IMR-90 (cell line): ENCODE data around the gene NMUR2.

Experiments used
- FOS ChIP-seq: fragments of 150-350 bp; IDR thresholded peaks from 2 replicates; pipeline ENCODE4 v1.6.1; 2016; ENCODE audit warnings: low read depth, low read length
- MAZ ChIP-seq: IDR thresholded peaks from 2 replicates; pipeline ENCODE4 v1.6.1; 2012; ENCODE audit warnings: low read depth, mild to moderate bottlenecking, low read length, improper control_type of control experiment, moderate library complexity, borderline replicate concordance
- POLR2A ChIP-seq: IDR thresholded peaks from 2 replicates; pipeline ENCODE4 v1.6.1; 2012; ENCODE audit warnings: mild to moderate bottlenecking, low read depth, low read length
- TF ChIP-seq, protein P1 (sequence below): fragments of 150-350 bp; IDR thresholded peaks from 2 replicates; pipeline ENCODE4 v1.6.1; 2017; ENCODE audit warnings: mild to moderate bottlenecking, antibody characterized with exemption, low read length, low read depth
- TF ChIP-seq, protein P2 (sequence below): conservative IDR thresholded peaks from 2 replicates; pipeline ENCODE4 v1.5.1; 2012; ENCODE audit warnings: mild to moderate bottlenecking, low read depth, low read length, improper control_type of control experiment

DNA sequence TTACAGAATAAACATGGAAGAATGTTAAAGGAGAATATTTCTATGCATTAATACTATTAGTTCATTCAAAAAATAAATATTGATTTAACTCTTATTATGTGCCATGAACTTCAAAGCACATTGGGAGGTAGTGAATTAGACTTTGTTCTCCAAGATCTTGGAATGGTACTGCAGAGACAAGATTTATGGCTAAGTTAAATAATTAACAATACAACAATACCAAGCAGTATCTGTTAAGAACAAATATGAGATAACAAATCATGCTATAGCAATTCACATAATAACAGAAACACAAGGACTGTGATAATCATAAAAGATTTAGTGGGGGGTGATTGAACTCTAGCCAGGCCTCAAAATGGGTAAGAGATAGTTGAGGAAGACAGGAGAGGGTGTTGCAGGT, 11.6 kb downstream of the NMUR2 start:
- TF ChIP-seq, protein P1, sequence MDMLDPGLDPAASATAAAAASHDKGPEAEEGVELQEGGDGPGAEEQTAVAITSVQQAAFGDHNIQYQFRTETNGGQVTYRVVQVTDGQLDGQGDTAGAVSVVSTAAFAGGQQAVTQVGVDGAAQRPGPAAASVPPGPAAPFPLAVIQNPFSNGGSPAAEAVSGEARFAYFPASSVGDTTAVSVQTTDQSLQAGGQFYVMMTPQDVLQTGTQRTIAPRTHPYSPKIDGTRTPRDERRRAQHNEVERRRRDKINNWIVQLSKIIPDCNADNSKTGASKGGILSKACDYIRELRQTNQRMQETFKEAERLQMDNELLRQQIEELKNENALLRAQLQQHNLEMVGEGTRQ: no peak
- TF ChIP-seq, protein P2, sequence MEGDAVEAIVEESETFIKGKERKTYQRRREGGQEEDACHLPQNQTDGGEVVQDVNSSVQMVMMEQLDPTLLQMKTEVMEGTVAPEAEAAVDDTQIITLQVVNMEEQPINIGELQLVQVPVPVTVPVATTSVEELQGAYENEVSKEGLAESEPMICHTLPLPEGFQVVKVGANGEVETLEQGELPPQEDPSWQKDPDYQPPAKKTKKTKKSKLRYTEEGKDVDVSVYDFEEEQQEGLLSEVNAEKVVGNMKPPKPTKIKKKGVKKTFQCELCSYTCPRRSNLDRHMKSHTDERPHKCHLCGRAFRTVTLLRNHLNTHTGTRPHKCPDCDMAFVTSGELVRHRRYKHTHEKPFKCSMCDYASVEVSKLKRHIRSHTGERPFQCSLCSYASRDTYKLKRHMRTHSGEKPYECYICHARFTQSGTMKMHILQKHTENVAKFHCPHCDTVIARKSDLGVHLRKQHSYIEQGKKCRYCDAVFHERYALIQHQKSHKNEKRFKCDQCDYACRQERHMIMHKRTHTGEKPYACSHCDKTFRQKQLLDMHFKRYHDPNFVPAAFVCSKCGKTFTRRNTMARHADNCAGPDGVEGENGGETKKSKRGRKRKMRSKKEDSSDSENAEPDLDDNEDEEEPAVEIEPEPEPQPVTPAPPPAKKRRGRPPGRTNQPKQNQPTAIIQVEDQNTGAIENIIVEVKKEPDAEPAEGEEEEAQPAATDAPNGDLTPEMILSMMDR: no peak
- TF ChIP-seq FOS (no peak), POLR2A (no peak), MAZ (no peak)
